ENCODE measurements around the gene FMNL3. TPM values are rescaled to one million over a fixed set of nuclear protein-coding genes. Genes with fewer than 3 reads are reported as not detected.
A peak's percentile ranks its signal among the peaks of the same experiment; 100 is the strongest.

Gene FMNL3
- polyA plus RNA-seq, 1 experiment, result 15.8 TPM

DNA sequence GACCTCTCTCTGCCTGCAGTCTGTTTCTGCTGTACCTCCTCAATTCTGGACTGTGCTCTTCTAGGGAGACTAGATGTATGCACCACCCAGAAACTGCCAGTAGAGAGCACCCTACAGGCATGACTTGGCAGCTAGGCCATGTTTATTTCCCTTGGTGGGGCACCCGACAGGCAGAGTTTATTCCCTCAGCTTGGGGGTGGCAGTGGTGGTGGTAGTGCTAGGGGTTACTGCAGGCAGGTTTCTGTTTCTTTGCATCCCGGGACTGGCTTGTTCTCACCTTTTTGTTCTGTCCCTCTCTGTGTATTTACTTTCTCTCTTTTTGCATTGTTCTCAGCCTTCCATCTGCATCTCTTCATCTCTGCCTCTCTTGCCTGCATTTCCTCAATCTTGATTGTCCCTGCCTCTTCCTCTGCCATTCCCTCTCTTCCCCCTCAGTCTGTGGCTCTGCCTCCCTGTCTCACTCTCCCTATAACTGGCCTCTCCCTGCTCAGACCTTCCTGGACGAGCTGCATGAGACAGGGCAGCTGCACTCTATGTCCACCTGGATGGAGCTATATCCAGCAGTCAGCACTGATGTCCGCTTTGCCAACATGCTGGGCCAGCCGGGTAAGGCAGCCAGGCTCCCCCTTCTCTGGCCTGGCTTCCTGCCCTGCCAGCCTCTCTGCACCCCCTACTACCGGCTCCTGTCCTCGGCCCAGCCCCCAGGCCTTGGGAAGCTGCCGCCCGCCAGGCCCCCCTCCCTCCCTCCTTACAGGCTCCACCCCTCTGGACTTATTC, 70.0 kb downstream of the FMNL3 start:
- peak overlapping the region; percentile 47 for H3K27ac ChIP-seq (ENCODE audit: low read depth, low read length)
- no peak overlapping the region for H3K4me3 ChIP-seq (ENCODE audit: low read depth, low read length)
- CTCF ChIA-PET, result interaction anchor here (0.8 to 4.7 kb wide), 20 partner anchors 8 to 306 kb away, joined by 3 to 64 read pairs (median 6); partner anchors contain the start of genes FMNL3, PRPF40B and TMBIM6
- H3K27me3 ChIP-seq (ENCODE audit: control insufficient read depth, insufficient read depth, low read length), result no peaks in the 10 kb centered on the region
- TF ChIP-seq, protein P1, sequence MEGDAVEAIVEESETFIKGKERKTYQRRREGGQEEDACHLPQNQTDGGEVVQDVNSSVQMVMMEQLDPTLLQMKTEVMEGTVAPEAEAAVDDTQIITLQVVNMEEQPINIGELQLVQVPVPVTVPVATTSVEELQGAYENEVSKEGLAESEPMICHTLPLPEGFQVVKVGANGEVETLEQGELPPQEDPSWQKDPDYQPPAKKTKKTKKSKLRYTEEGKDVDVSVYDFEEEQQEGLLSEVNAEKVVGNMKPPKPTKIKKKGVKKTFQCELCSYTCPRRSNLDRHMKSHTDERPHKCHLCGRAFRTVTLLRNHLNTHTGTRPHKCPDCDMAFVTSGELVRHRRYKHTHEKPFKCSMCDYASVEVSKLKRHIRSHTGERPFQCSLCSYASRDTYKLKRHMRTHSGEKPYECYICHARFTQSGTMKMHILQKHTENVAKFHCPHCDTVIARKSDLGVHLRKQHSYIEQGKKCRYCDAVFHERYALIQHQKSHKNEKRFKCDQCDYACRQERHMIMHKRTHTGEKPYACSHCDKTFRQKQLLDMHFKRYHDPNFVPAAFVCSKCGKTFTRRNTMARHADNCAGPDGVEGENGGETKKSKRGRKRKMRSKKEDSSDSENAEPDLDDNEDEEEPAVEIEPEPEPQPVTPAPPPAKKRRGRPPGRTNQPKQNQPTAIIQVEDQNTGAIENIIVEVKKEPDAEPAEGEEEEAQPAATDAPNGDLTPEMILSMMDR (IDR thresholded peaks at IDR 0.05; ENCODE audit: low read depth, low read length), result peak; percentile 86
- peak; percentile 39 for DNase-seq (ENCODE audit: low read depth, low spot score)
- H3K9me3 ChIP-seq (ENCODE audit: control insufficient read depth, insufficient read depth, low read length), result no peaks in the 10 kb centered on the region
- POLR2A ChIA-PET, result interaction anchor here (0.6 to 2.4 kb wide), 5 partner anchors 10 to 130 kb away, joined by 3 to 17 read pairs (median 3); partner anchors contain the start of gene TMBIM6

DNA sequence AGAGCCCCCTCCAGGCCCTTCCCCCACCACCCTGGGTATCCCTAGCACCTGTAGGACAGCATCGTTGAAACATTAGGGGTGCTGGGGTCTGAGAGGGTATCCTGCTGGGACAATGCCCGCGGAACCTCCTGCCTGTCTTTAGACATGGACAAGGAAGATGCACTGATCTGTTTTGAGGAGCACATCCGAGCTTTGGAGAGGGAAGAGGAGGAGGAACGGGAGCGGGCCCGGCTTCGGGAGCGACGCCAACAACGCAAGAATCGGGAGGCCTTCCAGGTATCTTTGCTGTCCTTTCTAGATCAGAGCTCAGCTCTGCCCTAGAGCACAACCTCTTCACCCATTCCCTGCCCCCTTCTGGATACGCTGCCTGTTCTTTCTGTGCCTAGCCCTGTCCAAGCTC, 70.6 kb downstream of the FMNL3 start:
- ChIA-PET POLR2A (interaction anchor here (1.0 to 2.4 kb wide), 2 partner anchors 9 to 105 kb away, joined by 3 to 17 read pairs; partner anchors contain the start of gene TMBIM6), CTCF (interaction anchor here (0.8 to 4.7 kb wide), 17 partner anchors 8 to 305 kb away, joined by 3 to 64 read pairs (median 6); partner anchors contain the start of genes FMNL3, PRPF40B and TMBIM6)
- no peaks in the 10 kb centered on the region for H3K9me3 ChIP-seq (ENCODE audit: control insufficient read depth, insufficient read depth, low read length)
- TF ChIP-seq, protein P1 (IDR thresholded peaks at IDR 0.05; ENCODE audit: low read depth, low read length), result no peak
- peak overlapping the region; percentile 31 for H3K27ac ChIP-seq (ENCODE audit: low read depth, low read length)
- no peaks in the 10 kb centered on the region for H3K27me3 ChIP-seq (ENCODE audit: control insufficient read depth, insufficient read depth, low read length)
- no peak for DNase-seq (ENCODE audit: low read depth, low spot score)
- no peak overlapping the region for H3K4me3 ChIP-seq (ENCODE audit: low read depth, low read length)

DNA sequence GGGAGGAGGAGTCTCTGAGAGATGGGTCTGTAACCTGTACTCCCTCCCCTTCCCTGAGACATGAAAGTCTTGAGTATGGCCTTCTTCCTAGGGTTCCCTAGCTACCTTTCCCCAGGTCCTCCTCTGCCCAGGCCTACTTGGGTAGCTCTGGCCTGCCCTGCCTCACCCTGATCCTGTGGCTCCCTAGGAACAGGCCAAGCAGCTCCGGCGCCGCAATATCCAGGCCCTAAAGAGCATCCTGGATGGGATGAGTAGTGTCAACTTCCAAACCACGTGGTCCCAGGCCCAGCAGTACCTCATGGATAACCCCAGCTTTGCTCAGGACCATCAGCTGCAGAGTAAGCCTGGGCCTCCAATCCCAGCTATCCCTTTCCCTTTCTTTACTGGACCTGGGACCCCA, 71.5 kb downstream of the FMNL3 start:
- CTCF ChIA-PET, result interaction anchor here (1.1 to 4.7 kb wide), 8 partner anchors 9 to 278 kb away, joined by 3 to 64 read pairs (median 7); partner anchors contain the start of genes FMNL3 and TMBIM6
- H3K4me3 ChIP-seq (ENCODE audit: low read depth, low read length), result no peak overlapping the region
- TF ChIP-seq, protein P1 (IDR thresholded peaks at IDR 0.05; ENCODE audit: low read depth, low read length), result no peak
- POLR2A ChIA-PET, result interaction anchor here (1.0 to 2.4 kb wide), 2 partner anchors 68 to 106 kb away, joined by 3 to 7 read pairs; partner anchors contain the start of gene TMBIM6
- H3K27me3 ChIP-seq (ENCODE audit: control insufficient read depth, insufficient read depth, low read length), result no peaks in the 10 kb centered on the region
- H3K27ac ChIP-seq (ENCODE audit: low read depth, low read length), result no peak overlapping the region
- no peaks in the 10 kb centered on the region for H3K9me3 ChIP-seq (ENCODE audit: control insufficient read depth, insufficient read depth, low read length)
- DNase-seq (ENCODE audit: low read depth, low spot score), result no peak

DNA sequence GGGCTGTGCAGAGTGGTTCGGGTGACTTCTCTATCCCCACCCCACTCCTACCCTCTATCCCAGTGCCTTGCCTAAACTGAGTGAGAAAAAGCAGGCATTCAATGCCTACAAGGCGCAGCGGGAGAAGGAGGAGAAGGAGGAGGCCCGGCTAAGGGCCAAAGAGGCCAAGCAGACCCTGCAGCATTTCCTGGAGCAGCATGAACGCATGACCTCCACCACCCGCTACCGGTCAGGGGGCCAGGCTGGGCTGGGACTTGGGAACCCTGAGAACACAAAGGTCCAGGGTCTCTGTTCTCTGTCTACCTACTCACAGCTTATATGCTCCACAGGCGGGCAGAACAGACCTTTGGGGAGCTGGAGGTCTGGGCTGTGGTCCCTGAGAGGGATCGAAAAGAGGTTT, 72.2 kb downstream of the FMNL3 start:
- Histone ChIP-seq H3K27ac (ENCODE audit: low read depth, low read length) (no peak overlapping the region), H3K9me3 (ENCODE audit: control insufficient read depth, insufficient read depth, low read length) (no peaks in the 10 kb centered on the region), H3K4me3 (ENCODE audit: low read depth, low read length) (no peak overlapping the region), H3K27me3 (ENCODE audit: control insufficient read depth, insufficient read depth, low read length) (no peaks in the 10 kb centered on the region)
- DNase-seq (ENCODE audit: low read depth, low spot score), result no peak
- POLR2A ChIA-PET, result interaction anchor here (0.6 to 2.4 kb wide), 3 partner anchors 68 to 106 kb away, joined by 3 to 7 read pairs (median 3); partner anchors contain the start of gene TMBIM6
- TF ChIP-seq, protein P1 (IDR thresholded peaks at IDR 0.05; ENCODE audit: low read depth, low read length), result no peak
- CTCF ChIA-PET, result interaction anchor here (1.1 to 4.7 kb wide), 3 partner anchors 72 to 277 kb away, joined by 3 to 64 read pairs (median 3); partner anchors contain the start of gene FMNL3

Measured in AG04450 (cell line).